Lower leg skin (tissue), 3 donors: ENCODE results near the gene CMSS1.

Source experiments
- CTCF ChIP-seq, 3 donors: fragments of 450-650 bp; IDR thresholded peaks; one replicate each; pipeline ENCODE4 v1.5.1; 2016; ENCODE audit warnings: antibody characterized with exemption in 3 of 3, mild to moderate bottlenecking in 3 of 3, moderate library complexity in 2 of 3
- POLR2A ChIP-seq, 2 donors: fragments of 450-650 bp; IDR thresholded peaks; one replicate each; pipeline ENCODE4 v1.6.1; 2016 to 2017; ENCODE audit warnings: antibody characterized with exemption in 2 of 2, mild to moderate bottlenecking in 1 of 2, moderate library complexity in 1 of 2

GRCh38 chr3:100110162-100110561 is 292.5 kb downstream of the CMSS1 start:
- TF ChIP-seq POLR2A (IDR thresholded peaks at IDR 0.05) (no peak), CTCF (IDR thresholded peaks at IDR 0.05) (no peak)
